CD14-positive monocyte (primary cell): ENCODE data around the gene CEP120. TPM values are rescaled to one million over a fixed set of nuclear protein-coding genes. Genes with fewer than 3 reads are reported as not detected.
A peak's percentile ranks its signal among the peaks of the same experiment; 100 is the strongest.

Experiments used
- DNase-seq, 3 donors: peaks; one replicate each; pipeline ENCODE4 v3.0.0-alpha.2; 2011 to 2022
- H2AFZ ChIP-seq: 2 replicates; pipeline ENCODE4 v1.6.0; 2012; ENCODE audit warnings: mild to moderate bottlenecking, low read depth, low read length, inconsistent platforms; ENCODE audit not compliant: insufficient read depth, poor library complexity, severe bottlenecking
- H3K27ac ChIP-seq, 2 donors: 1 replicate in 1 of 2; 2 replicates in 1 of 2; pipeline ENCODE4 v1.5.1; 2012 to 2013; ENCODE audit warnings: low read length in 2 of 2, control low read depth in 1 of 2, inconsistent platforms in 1 of 2, low read depth in 1 of 2, mild to moderate bottlenecking in 1 of 2
- H3K27me3 ChIP-seq, 2 donors: one replicate each; pipeline versions ENCODE4 v1.6.0 to v1.6.1; 2011 to 2013; ENCODE audit warnings: low read length in 2 of 2; ENCODE audit not compliant: control insufficient read depth in 2 of 2, insufficient read depth in 2 of 2
- H3K36me3 ChIP-seq, 2 donors: replicated peaks in 1 of 2; 1 replicate in 1 of 2; 2 replicates in 1 of 2; pipeline versions ENCODE4 v1.5.1 to v1.6.1; 2012 to 2013; ENCODE audit warnings: low read length in 2 of 2, control low read depth in 1 of 2, inconsistent platforms in 1 of 2, mild to moderate bottlenecking in 1 of 2; ENCODE audit not compliant: insufficient read depth in 2 of 2, control insufficient read depth in 1 of 2
- H3K4me1 ChIP-seq, 2 donors: 1 replicate in 1 of 2; 2 replicates in 1 of 2; pipeline versions ENCODE4 v1.5.1 to v1.6.1; 2012 to 2013; ENCODE audit warnings: low read length in 2 of 2, control low read depth in 1 of 2, inconsistent platforms in 1 of 2, mild to moderate bottlenecking in 1 of 2, moderate library complexity in 1 of 2; ENCODE audit not compliant: insufficient read depth in 2 of 2, control insufficient read depth in 1 of 2
- H3K4me2 ChIP-seq: replicated peaks from 2 replicates; pipeline ENCODE3; 2012; ENCODE audit warnings: low read length, moderate library complexity, mild to moderate bottlenecking; ENCODE audit not compliant: poor library complexity, severe bottlenecking; ENCODE audit errors: extremely low read depth
- H3K4me3 ChIP-seq, 3 experiments: fragments of 200-600 bp in 1 of 3; sonication (generic) in 1 of 3; replicated peaks in 1 of 3; 1 replicate in 2 of 3; 2 replicates in 1 of 3; pipeline ENCODE4 v1.5.1; 2011 to 2013; ENCODE audit warnings: low read length in 3 of 3, mild to moderate bottlenecking in 3 of 3, control low read depth in 2 of 3, low read depth in 2 of 3, inconsistent platforms in 1 of 3, moderate library complexity in 1 of 3
- H3K79me2 ChIP-seq: 2 replicates; pipeline ENCODE4 v1.6.0; 2012; ENCODE audit warnings: mild to moderate bottlenecking, control low read depth, inconsistent platforms, low read length, moderate library complexity; ENCODE audit not compliant: insufficient read depth
- H3K9ac ChIP-seq: 2 replicates; pipeline ENCODE4 v1.6.0; 2017; ENCODE audit warnings: low read length, mild to moderate bottlenecking; ENCODE audit not compliant: insufficient read depth, poor library complexity, severe bottlenecking
- H3K9me3 ChIP-seq, 2 donors: replicated peaks in 1 of 2; 1 replicate in 1 of 2; 2 replicates in 1 of 2; pipeline versions ENCODE4 v1.5.1 to v1.6.1; 2012 to 2013; ENCODE audit warnings: low read length in 2 of 2, control low read depth in 1 of 2; ENCODE audit not compliant: control insufficient read depth in 1 of 2, insufficient read depth in 1 of 2
- H4K20me1 ChIP-seq: 2 replicates; pipeline ENCODE4 v1.6.0; 2012; ENCODE audit warnings: mild to moderate bottlenecking, low read length, control low read depth, moderate library complexity; ENCODE audit not compliant: insufficient read depth
- H3K27ac Mint-ChIP-seq, 7 donors: one replicate each; pipeline ENCODE4 v1.8.0; 2020; ENCODE audit warnings: mild to moderate bottlenecking in 7 of 7, mixed read lengths in 7 of 7, moderate library complexity in 6 of 7, inconsistent platforms in 2 of 7
- H3K27me3 Mint-ChIP-seq, 3 donors: one replicate each; pipeline ENCODE4 v1.8.0; 2021 to 2022; ENCODE audit warnings: low read depth in 3 of 3, mild to moderate bottlenecking in 3 of 3, mixed read lengths in 3 of 3, moderate library complexity in 3 of 3, inconsistent platforms in 1 of 3
- H3K36me3 Mint-ChIP-seq, 2 donors: one replicate each; pipeline ENCODE4 v1.8.0; 2020; ENCODE audit warnings: mixed read lengths in 2 of 2, inconsistent platforms in 1 of 2, mild to moderate bottlenecking in 1 of 2
- H3K4me1 Mint-ChIP-seq: one replicate; pipeline ENCODE4 v1.8.0; 2020; ENCODE audit warnings: mild to moderate bottlenecking, mixed read lengths
- H3K4me3 Mint-ChIP-seq, 2 donors: one replicate each; pipeline ENCODE4 v1.8.0; 2020; ENCODE audit warnings: mild to moderate bottlenecking in 2 of 2, mixed read lengths in 2 of 2, moderate library complexity in 1 of 2
- H3K9me3 Mint-ChIP-seq, 7 donors: one replicate each; pipeline ENCODE4 v1.8.0; 2020 to 2022; ENCODE audit warnings: mixed read lengths in 7 of 7, mild to moderate bottlenecking in 6 of 7, moderate library complexity in 6 of 7, inconsistent platforms in 2 of 7
- WGBS: methylation state at CpG from one replicate; pipeline ENCODE4 v1.1.5; 2013; ENCODE audit warnings: missing lambda C conversion rate; ENCODE audit not compliant: insufficient coverage; 5-methylcytosine and 5-hydroxymethylcytosine counted together
- intact Hi-C, 2 donors: fragments of 100-400 bp; cut with micrococcal nuclease; formaldehyde crosslinking; loops; one replicate each; pipeline versions ENCODE4 v1.15.0 to v1.15.1; 2023
- polyA plus RNA-seq, 3 donors: library from polyadenylated mRNA; depleted of rRNA in 1 of 3; unstranded in 2 of 3; stranded (reverse) in 1 of 3; fragments of 300-500 nt in 2 of 3; fragments of >200 nt in 1 of 3; fragmentation: Illumina TruSeq in 2 of 3; gene quantifications; 1 replicate in 2 of 3; 2 replicates in 1 of 3; pipeline ENCODE4 v1.2.3, GENCODE V29; 2012 to 2021
- TF ChIP-seq, protein P1 (sequence below): fragments of 200-600 bp; IDR thresholded peaks from one replicate; pipeline ENCODE4 v1.8.0; 2022; ENCODE audit warnings: antibody characterized with exemption, mild to moderate bottlenecking

CEP120 gene
- polyA plus RNA-seq, 3 donors: 6.4 to 7.2 (median 6.6) TPM

DNA sequence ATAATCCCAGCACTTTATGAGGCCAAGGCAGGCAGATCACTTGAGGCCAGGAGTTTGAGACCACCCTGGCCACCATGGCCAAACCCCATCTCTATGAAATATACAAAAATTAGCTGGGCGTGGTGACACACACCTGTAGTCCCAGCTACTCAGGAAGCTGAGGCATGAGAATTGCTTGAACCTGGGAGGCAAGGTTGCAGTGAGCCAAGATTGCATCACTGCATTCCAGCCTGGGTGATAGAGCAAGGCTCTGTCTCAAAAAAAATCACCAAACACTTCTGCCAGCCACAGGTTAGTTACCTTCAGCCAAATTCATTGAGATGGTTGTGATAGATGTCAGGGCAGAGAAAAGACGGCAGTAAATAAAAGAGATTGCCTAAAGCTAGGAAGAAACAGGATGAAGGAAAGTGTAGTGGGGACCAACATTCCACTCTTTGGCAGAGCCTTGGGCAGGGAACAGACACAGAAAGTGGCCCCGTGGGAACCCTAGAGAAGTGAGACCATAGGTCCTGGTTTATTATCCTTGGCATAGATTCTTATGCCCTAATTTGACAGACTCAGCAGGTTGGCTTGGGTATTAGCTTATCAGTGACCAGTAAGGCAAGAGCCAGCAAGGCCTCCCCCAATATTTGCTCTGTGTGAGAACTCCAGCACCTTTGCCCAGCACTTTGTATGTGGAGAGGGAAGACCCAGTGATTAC lies 5.5 kb upstream of the CEP120 start:
- no peaks in the 10 kb centered on the region for H3K9me3 ChIP-seq
- H3K9ac ChIP-seq: no peak overlapping the region
- no peaks in the 10 kb centered on the region for H3K27me3 ChIP-seq
- TF ChIP-seq, protein P1, sequence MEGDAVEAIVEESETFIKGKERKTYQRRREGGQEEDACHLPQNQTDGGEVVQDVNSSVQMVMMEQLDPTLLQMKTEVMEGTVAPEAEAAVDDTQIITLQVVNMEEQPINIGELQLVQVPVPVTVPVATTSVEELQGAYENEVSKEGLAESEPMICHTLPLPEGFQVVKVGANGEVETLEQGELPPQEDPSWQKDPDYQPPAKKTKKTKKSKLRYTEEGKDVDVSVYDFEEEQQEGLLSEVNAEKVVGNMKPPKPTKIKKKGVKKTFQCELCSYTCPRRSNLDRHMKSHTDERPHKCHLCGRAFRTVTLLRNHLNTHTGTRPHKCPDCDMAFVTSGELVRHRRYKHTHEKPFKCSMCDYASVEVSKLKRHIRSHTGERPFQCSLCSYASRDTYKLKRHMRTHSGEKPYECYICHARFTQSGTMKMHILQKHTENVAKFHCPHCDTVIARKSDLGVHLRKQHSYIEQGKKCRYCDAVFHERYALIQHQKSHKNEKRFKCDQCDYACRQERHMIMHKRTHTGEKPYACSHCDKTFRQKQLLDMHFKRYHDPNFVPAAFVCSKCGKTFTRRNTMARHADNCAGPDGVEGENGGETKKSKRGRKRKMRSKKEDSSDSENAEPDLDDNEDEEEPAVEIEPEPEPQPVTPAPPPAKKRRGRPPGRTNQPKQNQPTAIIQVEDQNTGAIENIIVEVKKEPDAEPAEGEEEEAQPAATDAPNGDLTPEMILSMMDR: no peak
- H3K79me2 ChIP-seq: no peaks in the 10 kb centered on the region
- H3K4me2 ChIP-seq: no peak overlapping the region
- Mint-ChIP-seq H3K4me1 (peaks cover 47% of the 10 kb centered on the region), H3K27me3 (no peaks in the 10 kb centered on the region), H3K27ac (peak overlapping the region; percentile 85 to 97 (median 93)), H3K36me3 (peaks cover 2 to 3% of the 10 kb centered on the region in 2 donors), H3K9me3 (peaks cover 0 to 5% (median 0%) of the 10 kb centered on the region in 7 donors), H3K4me3 (no peak overlapping the region)
- DNase-seq: no peak
- no peak overlapping the region for H3K4me3 ChIP-seq
- peak overlapping the region; percentile 68 to 83 for H3K27ac ChIP-seq
- peak overlapping the region; percentile 29 for H2AFZ ChIP-seq
- no peaks in the 10 kb centered on the region for H4K20me1 ChIP-seq
- peaks cover 38 to 65% of the 10 kb centered on the region in 2 donors for H3K4me1 ChIP-seq
- 92% methylated on average over 3 of the region's 3 CpGs for WGBS
- no peaks in the 10 kb centered on the region for H3K36me3 ChIP-seq
- intact Hi-C loops: loop anchor here in 1 of 2 donors (5.0 kb wide), 1 partner anchor 84 kb away; the partner anchor contains the start of gene CSNK1G3

DNA sequence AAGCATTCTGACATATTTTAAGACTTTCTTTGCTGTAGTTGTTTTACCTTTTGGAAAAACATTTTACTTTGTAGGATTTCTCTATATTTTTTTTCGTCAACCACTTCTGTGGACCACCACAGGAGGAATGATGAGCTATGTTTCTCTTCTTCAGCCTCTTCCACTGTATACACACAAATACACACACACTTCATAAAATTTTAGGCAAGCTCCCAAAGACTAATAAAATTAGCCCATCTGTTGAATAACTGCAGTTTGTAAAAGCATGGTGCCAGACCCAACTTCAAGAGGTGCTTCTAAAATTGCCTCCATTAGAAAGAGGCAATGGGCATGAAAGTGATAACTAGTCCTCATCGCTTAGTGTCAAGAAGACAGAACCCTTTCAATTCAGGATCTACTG lies 4.1 kb upstream of the CEP120 start:
- Mint-ChIP-seq H3K36me3 (peaks cover 0 to 2% of the 10 kb centered on the region in 2 donors), H3K27ac (no peak overlapping the region), H3K27me3 (no peaks in the 10 kb centered on the region), H3K9me3 (peaks cover 0 to 5% (median 0%) of the 10 kb centered on the region in 7 donors), H3K4me1 (peaks cover 42% of the 10 kb centered on the region), H3K4me3 (no peak overlapping the region)
- Histone ChIP-seq H3K79me2 (peaks cover 8% of the 10 kb centered on the region), H3K27ac (no peak overlapping the region), H2AFZ (no peak overlapping the region), H4K20me1 (no peaks in the 10 kb centered on the region), H3K9me3 (no peaks in the 10 kb centered on the region), H3K27me3 (no peaks in the 10 kb centered on the region), H3K36me3 (no peaks in the 10 kb centered on the region), H3K4me1 (peaks cover 33 to 62% of the 10 kb centered on the region in 2 donors), H3K4me3 (no peak overlapping the region), H3K4me2 (no peak overlapping the region), H3K9ac (no peak overlapping the region)
- WGBS: 83% methylated on average over 1 of the region's 2 CpGs
- no peak for DNase-seq
- TF ChIP-seq, protein P1: no peak
- intact Hi-C loops: loop anchor here in 1 of 2 donors (5.0 kb wide), 1 partner anchor 85 kb away; the partner anchor contains the start of gene CSNK1G3
